GM19395 (cell line): ENCODE results near the gene ELF1.

Experiments used
- ATAC-seq: cut with Tn5 transposase; IDR thresholded peaks from one replicate; pipeline ENCODE4 v1.9.1; 2021; ENCODE audit warnings: mild to moderate bottlenecking, moderate library complexity; ENCODE audit not compliant: unreplicated experiment

The ELF1 gene

DNA sequence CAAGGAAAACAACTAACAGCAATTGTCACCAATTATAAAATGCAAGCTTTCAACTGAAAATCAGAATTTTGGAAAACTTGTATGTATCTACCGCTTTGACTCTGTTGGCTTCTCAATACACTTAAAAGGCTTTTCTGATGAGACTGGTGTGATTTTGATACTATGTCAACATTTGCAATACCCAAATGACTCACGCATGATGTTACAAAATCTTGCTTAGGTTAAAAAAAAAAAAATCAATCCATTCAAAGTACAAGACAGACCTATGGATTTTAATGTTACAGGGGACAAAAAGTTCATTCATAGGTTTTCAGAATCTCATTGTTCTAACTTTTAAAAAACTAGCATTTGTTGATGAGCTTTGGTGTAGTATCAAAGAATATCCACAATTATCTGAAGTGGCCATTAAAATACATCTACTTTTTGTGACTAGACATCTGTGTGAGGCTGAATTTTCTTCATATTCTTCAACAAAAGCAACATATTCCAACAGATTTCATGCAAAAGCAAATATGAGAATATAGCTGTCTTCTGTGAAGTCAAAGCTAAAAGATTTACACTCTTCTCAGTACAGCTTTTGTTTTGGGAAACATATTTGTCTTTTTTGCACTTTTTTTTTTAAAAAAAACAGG, 10.7 kb downstream of the ELF1 start:
- ATAC-seq, result peak; percentile 26

DNA sequence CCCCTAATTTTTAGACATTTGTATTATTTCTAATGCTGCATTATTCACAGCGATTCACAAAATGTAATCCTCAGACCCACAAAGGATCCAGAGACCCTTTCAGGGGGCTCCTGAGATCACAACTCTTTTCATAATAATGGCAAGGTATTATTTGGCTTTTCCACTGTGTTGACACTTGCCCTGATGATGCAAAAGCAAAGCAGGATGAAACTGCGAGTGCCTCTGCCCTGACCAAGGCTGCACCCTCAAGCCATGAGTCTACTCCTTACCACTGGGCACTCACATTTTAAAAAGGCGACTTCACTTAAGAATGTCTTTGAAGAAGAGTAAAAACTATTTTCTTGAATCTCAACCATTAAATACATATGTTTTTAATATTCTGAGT, 11.4 kb downstream of the ELF1 start:
- no peak for ATAC-seq

DNA sequence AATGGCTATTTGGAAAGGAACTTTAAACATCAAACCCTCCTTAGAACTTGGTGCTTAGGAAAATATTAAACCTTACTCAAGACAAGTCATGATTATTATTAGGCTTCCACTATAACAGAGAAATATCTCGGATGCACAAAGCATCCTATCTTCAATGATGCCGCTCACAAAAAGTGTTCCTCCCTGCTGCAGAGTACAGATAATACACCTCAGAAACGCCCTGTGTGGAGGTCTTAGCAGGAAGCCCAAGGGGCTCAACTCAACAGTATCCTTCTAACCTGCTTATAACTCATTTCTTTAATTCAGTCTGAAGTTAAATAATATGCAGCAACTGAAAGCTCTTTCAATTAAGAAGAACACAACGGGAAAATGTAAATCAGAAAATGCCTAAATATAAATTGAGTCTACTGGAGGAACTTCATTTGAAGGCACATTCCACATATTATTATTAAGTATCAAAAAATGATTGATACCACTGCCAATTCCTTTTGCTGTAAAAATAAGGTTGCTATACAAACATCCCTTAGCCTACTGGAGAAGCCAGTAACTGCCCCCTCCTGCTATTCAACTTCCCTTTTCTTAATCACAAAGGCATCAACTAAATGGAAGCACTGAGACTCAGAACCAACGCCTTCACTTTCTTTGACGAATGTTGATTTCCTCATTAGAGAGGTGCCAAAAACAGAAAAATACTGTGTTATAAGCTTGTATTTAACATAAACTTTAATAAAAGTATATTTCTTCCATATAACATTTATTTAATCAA, 12.0 kb downstream of the ELF1 start:
- ATAC-seq, result peak; percentile 42

DNA sequence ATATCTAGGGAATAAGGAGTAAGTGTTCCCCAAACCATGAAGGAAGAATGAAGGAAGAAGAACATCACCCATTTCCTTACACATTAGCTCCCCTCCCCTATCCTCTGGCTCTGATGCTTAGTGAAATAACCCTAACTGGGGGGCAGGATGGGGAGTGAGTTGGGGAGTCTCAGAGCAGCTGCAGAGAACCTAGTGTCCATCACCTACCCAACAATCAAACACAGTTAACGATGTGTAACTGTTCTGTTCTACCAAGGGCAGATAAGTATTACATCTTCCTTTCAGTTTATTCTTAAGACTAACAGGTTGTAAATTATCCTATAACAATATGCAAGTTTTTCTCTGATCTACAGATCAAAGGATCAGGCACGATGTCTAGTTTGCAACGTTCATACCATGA, 12.8 kb downstream of the ELF1 start:
- ATAC-seq, result no peak

DNA sequence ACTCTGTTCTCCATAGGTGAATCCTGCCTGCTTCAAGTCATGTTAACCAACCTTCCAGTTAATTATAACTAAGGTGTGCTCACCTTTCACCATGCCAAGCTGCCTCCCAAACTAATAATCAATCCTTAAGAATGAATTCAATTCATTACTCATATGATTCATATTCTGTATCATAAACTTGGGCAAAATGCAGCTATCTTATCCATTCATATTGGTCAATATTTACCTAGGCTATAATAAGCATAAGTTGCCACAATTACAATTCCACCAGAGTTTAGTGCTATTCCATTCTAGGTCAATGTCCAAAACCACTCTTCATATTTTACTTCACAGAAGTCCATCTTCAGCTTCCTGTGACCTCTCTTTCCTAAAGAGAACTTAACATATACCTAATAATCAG, 13.4 kb downstream of the ELF1 start:
- no peak for ATAC-seq

DNA sequence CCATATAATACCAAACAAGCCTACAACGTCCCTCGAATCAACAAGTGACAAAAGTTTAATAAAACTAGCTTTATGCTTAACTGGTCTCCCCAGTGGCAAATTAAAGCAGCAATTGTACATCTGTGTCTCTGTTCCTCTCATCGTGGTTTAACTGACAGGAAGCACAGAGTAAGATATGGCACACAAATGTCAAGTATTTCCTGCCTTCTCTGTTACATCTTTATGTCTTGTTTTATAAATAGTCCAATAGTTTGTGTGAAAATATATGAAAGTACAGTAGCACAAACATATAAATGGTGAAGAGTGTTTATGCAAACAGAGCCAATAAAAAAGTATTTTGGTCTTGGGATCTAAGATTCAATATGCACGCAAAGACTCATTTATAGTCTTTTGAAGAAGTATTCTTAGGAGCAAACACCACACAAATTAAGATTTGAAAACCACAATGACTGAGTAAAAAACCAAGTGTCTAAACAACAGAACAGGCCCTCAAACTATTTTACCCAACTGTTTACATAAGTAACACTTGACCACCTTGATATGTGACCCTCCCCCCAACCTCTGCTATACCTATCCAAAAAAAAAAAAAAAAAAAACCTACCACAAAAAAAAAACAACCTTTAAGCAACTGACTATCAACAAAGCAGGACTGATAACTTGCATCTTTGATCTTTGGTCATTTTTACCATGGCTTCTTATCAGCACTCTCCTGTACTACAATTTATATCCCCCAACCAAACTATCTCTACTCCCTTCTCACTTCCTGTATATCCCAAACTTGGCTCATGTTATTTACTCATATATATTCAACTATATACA, 14.0 kb downstream of the ELF1 start:
- peak; percentile 76 for ATAC-seq

DNA sequence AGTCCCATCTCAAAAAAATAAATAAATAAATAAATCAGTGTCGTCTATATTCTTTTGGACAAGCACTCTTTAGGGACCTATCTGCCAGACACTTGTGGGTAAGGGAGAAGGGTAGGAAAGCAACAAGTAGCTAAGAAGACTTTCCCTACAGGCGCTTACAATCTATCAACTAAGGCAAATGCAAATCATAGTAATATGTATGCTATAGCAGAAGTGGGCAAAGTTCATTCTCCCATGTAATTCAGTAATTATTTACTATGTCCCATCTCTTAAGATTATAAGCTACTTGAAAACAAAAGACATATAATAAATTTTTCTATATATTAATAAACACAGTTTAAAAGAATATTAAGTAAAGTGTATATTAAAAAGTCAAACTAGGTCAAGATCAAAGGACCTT, 16.5 kb downstream of the ELF1 start:
- ATAC-seq, result no peak

- ATAC-seq, result no peak
These were observed 17.4 kb downstream of the ELF1 start for GRCh38 chr13:41001695-41002094.

- ATAC-seq, result no peak
These were observed 19.7 kb downstream of the ELF1 start for GRCh38 chr13:40999416-40999815.

DNA sequence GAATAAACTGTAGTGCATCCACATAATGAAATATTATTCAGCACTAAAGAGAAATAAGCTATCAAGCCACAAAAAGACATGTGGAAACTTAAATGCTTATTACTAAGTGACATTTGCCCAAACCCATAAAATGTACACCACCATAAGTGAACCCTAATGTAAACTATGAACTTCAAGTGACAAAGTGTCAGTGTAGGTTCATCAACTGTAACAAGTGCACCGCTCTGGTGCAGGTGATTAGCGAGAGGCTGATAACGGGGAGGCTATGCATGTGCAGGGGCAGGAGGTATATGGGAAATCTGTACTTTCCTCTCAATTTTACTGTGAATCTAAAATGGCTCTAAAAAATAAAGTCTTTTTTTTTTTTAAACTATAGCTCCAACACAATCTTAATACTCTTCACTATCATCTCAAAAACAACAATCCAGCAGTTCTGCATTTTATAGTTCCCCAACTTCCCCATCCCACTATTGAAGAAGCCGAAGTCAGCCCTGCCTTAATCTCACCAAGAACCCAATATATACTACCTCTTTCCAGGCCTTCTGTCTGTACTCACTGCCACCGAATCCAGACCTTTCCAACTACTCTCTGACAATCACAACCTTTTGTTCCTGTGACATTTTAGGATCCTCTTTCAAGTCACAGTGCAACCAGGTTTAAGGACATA, 22.6 kb downstream of the ELF1 start:
- ATAC-seq, result no peak

DNA sequence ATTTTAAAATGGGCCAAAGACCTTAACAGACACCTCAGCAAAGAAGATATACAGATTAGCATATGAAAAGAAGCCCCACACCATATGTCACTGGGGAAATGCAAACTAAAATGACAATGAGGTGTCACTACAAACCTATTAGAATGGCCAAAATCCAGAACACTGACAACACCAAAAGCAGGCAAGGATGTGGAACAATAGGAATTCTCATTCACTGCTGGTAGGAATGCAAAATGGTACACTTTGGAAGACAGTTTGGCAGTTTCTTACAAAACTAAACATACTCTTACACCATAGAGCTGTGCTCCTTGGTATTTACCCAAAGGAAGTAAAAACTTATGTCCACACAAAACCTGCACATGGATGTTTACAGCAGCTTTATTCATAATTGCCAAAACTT, 23.1 kb downstream of the ELF1 start:
- ATAC-seq, result no peak

DNA sequence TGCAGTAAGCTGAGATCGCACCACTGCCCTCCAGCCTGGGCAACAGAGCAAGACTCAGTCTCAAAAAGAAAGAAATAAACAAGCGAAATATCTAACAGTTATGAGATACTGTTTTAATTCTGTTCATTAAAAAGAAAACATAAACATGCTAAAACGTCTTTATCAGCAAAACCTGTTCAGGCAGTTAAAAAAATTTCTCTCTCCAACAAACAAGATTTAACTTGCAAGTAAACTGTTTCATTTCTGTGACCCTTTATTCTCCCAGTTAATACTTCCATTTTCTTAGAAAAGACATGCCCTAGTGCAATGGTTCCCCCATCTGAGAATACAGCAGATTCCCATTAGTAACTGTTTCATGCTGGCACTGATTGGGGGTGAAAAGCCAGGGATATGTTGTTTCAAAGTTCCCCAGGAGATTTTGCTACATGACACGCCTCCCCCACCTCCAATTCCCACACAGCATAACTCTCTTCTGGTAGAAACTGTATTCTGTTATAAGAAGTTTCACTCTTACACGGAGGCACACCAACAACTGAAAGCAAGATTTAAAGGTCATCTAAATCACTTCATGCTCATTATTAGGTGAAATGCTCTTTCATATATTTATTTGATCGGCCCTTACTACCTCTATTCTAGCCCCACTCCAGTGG, 24.4 kb downstream of the ELF1 start:
- ATAC-seq, result peak; percentile 80

DNA sequence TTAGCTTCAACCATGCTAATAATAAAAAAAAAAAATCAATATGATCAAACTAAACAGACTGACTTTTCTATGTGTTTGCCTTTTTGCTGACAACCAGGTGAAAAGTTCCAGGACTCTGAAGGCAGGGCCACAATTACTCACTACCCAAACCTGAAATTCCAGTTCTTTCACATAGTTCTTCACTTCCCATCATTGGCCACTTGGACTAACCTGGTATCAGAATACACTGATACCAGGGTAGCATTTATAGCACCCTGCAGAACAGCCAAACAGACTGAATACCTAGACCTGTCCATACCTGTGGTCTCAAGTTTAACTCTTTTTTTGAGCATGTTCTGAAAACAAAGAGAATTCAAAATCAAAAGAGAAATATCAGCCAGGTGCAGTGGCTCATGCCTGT, 25.1 kb downstream of the ELF1 start:
- ATAC-seq, result no peak

GRCh38 chr13:40992678-40993518, 26.2 kb downstream of the ELF1 start:
- no peak for ATAC-seq

- ATAC-seq, result no peak
These were observed 31.4 kb downstream of the ELF1 start for GRCh38 chr13:40987606-40988280.

- no peak for ATAC-seq
These were observed 32.8 kb downstream of the ELF1 start for GRCh38 chr13:40986101-40986856.

DNA sequence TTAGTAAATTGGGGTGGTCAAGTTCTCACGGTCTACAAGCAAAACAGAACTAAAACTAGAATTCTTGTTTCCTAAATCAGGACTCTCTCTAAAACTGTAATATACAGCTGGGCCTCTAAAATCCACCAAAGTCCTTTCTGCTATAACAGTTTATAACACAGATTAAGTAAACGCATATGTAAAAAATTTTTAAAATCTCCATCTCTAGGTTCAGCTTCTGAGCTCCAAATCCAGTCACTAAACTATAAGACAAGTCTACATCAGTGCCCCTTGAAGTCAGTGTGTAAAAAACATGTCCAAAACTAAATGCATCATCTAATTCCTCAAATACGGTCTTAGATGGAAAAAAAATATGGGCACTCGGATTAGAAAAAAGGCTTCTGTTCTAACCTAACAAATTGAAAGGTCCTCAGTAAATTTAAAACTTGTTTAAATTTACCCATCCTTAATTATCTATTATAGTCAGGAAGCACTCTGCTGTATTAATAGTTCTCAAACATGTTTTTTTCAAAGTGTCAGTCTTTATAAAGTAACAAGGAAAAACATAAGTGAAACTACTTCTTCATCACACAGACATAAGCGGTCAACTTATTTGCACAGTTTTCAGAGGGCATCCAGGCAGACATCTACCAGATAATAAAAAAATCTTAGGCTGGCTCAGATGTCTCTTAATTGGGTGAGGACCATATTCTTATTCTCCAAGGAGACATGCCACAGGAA, 33.6 kb downstream of the ELF1 start:
- ATAC-seq, result no peak
